Left kidney (tissue), 1 donor: ENCODE data around the gene CMTR2. TPM values are rescaled to one million over a fixed set of nuclear protein-coding genes. Genes with fewer than 3 reads are reported as not detected.

Experiments
- polyA plus RNA-seq: library from polyadenylated mRNA; unstranded; fragments of 120-200 nt; gene quantifications from one replicate; pipeline ENCODE4 v1.2.1, GENCODE V29; 2013; ENCODE audit not compliant: insufficient read length

The CMTR2 gene
- polyA plus RNA-seq, 1 donor, result 74.4 TPM

Other genes starting within 250 kb of the CMTR2 start
- gene HYDIN, start 58.7 kb downstream of the CMTR2 start, polyA plus RNA-seq, result 18.6 TPM
- gene CALB2, start 69.3 kb upstream of the CMTR2 start, polyA plus RNA-seq, result 0.47 TPM
- not detected for gene TLE7, start 152.7 kb upstream of the CMTR2 start, polyA plus RNA-seq
- 18.1 TPM for gene ZNF23, start 172.8 kb upstream of the CMTR2 start, polyA plus RNA-seq
- 15.6 TPM for gene ZNF19, start 199.9 kb upstream of the CMTR2 start, polyA plus RNA-seq
- 0.55 TPM for gene CHST4, start 237.0 kb upstream of the CMTR2 start, polyA plus RNA-seq